WTC11 (cell line): ENCODE measurements around the gene TMED4.

Source experiments
- ATF2 ChIP-seq: sonication (generic); formaldehyde crosslinking; IDR thresholded peaks from 2 replicates; pipeline ENCODE4 v1.8.1; 2022; ENCODE audit warnings: low read depth, missing genetic modification reagents, borderline replicate concordance
- ELF4 ChIP-seq: sonication (generic); formaldehyde crosslinking; IDR thresholded peaks from 2 replicates; pipeline ENCODE4 v1.8.1; 2022; ENCODE audit warnings: low read depth, mild to moderate bottlenecking, moderate library complexity, missing genetic modification reagents
- FOXK1 ChIP-seq: sonication (generic); formaldehyde crosslinking; IDR thresholded peaks from 2 replicates; pipeline ENCODE4 v1.8.0; 2022; ENCODE audit warnings: mild to moderate bottlenecking, moderate library complexity, missing genetic modification reagents
- NFYB ChIP-seq: sonication (generic); formaldehyde crosslinking; conservative IDR thresholded peaks from 2 replicates; pipeline ENCODE4 v1.8.0; 2022; ENCODE audit warnings: low read depth, missing genetic modification reagents
- TCF7 ChIP-seq: sonication (generic); formaldehyde crosslinking; IDR thresholded peaks from 2 replicates; pipeline ENCODE4 v1.8.0; 2022; ENCODE audit warnings: mild to moderate bottlenecking, low read depth, missing genetic modification reagents, moderate library complexity
- ZNF281 ChIP-seq: sonication (generic); formaldehyde crosslinking; IDR thresholded peaks from 2 replicates; pipeline ENCODE4 v1.8.0; 2023; ENCODE audit warnings: mild to moderate bottlenecking, missing genetic modification reagents
- ZNF416 ChIP-seq: fragments of 250-450 bp; sonication (Bioruptor Pico); IDR thresholded peaks from 2 replicates; pipeline ENCODE4 v1.9.0; 2021; ENCODE audit warnings: mild to moderate bottlenecking, inconsistent platforms
- TF ChIP-seq, protein P1 (sequence below): fragments of 200-600 bp; IDR thresholded peaks from 2 replicates; pipeline ENCODE4 v1.8.0; 2022; ENCODE audit warnings: antibody characterized with exemption
- TF ChIP-seq, protein P2 (sequence below): sonication (generic); formaldehyde crosslinking; IDR thresholded peaks from 2 replicates; pipeline ENCODE4 v1.8.1; 2023; ENCODE audit warnings: mild to moderate bottlenecking, moderate library complexity, missing genetic modification reagents
- TF ChIP-seq, protein P3 (sequence below): sonication (generic); formaldehyde crosslinking; IDR thresholded peaks from 2 replicates; pipeline ENCODE4 v1.8.1; 2023; ENCODE audit warnings: mild to moderate bottlenecking, missing genetic modification reagents, moderate library complexity
- TF ChIP-seq, protein P4 (sequence below): sonication (generic); formaldehyde crosslinking; conservative IDR thresholded peaks from 2 replicates; pipeline ENCODE4 v1.8.1; 2022; ENCODE audit warnings: mild to moderate bottlenecking, missing genetic modification reagents

DNA sequence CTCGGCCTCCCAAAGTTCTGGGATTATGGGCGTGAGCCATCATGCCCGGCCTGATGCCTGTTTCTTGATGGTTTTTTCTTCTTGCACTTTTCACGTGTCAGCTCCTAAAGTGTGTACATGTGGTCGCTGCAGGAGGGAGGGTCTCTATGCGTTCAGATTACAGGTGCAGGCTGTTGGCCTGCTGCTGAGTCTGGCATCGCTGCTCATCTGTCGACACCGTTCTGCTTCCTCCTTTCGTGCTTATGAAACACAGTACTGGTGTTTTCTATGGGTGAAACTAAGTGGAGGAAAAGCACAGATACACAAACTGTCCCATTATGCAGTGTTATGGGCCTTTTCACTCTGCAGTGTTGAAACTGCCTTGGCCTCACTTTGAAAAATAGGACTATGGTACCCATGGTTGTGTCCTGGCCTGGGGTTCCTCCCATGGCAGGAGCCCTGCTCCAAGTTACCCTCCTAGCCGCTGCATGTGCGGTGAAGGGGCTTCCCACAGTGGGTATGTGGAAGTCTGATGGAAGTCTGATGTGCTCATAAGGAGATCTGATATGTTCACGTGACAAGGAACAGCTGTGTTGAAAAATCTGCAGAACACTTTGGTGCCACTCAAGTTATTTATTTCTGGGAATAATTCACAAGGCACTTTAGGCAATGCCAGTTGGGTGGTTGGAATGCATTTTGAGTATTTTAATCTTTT, 47.9 kb upstream of the TMED4 start:
- TF ChIP-seq, protein P1, sequence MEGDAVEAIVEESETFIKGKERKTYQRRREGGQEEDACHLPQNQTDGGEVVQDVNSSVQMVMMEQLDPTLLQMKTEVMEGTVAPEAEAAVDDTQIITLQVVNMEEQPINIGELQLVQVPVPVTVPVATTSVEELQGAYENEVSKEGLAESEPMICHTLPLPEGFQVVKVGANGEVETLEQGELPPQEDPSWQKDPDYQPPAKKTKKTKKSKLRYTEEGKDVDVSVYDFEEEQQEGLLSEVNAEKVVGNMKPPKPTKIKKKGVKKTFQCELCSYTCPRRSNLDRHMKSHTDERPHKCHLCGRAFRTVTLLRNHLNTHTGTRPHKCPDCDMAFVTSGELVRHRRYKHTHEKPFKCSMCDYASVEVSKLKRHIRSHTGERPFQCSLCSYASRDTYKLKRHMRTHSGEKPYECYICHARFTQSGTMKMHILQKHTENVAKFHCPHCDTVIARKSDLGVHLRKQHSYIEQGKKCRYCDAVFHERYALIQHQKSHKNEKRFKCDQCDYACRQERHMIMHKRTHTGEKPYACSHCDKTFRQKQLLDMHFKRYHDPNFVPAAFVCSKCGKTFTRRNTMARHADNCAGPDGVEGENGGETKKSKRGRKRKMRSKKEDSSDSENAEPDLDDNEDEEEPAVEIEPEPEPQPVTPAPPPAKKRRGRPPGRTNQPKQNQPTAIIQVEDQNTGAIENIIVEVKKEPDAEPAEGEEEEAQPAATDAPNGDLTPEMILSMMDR: no peak
- TF ChIP-seq FOXK1 (CRISPR knock-in tag) (no peak), ZNF416 (CRISPR knock-in tag) (no peak), NFYB (CRISPR knock-in tag) (no peak), ZNF281 (CRISPR knock-in tag) (no peak), ELF4 (CRISPR knock-in tag) (no peak), ATF2 (no peak), TCF7 (CRISPR knock-in tag) (no peak)
- TF ChIP-seq, protein P2, sequence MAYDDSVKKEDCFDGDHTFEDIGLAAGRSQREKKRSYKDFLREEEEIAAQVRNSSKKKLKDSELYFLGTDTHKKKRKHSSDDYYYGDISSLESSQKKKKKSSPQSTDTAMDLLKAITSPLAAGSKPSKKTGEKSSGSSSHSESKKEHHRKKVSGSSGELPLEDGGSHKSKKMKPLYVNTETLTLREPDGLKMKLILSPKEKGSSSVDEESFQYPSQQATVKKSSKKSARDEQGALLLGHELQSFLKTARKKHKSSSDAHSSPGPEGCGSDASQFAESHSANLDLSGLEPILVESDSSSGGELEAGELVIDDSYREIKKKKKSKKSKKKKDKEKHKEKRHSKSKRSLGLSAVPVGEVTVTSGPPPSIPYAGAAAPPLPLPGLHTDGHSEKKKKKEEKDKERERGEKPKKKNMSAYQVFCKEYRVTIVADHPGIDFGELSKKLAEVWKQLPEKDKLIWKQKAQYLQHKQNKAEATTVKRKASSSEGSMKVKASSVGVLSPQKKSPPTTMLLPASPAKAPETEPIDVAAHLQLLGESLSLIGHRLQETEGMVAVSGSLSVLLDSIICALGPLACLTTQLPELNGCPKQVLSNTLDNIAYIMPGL (CRISPR knock-in tag): no peak
- TF ChIP-seq, protein P3, sequence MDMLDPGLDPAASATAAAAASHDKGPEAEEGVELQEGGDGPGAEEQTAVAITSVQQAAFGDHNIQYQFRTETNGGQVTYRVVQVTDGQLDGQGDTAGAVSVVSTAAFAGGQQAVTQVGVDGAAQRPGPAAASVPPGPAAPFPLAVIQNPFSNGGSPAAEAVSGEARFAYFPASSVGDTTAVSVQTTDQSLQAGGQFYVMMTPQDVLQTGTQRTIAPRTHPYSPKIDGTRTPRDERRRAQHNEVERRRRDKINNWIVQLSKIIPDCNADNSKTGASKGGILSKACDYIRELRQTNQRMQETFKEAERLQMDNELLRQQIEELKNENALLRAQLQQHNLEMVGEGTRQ (CRISPR knock-in tag): no peak
- TF ChIP-seq, protein P4, sequence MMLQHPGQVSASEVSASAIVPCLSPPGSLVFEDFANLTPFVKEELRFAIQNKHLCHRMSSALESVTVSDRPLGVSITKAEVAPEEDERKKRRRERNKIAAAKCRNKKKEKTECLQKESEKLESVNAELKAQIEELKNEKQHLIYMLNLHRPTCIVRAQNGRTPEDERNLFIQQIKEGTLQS (CRISPR knock-in tag): no peak
